Measurements from ENCODE around the gene PTPRJ.

Gene PTPRJ

GRCh38 chr11:47969401-47969800 lies 11.0 kb upstream of the PTPRJ start:
- no peak for DNase-seq (ENCODE audit: low read depth)

DNA sequence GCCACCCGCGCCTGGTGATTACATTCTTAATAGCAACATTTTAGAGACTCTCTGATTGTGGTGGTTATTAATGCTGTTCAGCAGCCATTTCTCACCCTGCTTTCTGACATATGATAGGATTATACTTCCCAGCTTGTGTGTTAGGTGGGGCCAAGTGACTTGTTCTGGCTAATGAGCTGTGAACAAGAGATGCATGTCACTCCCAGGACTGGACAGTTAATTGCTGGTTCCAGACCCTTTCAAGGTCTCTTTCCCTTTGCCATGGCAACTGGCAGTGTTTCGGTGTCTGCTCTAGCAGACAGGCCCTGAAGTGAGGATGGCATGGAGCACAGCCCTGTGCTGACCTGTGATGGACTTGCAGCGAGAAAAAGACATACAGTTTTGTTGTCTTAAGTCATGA lies 8.9 kb upstream of the PTPRJ start:
- no peak for DNase-seq (ENCODE audit: low read depth)

- no peak for DNase-seq (ENCODE audit: low read depth)
Measured at GRCh38 chr11:47973173-47973572, 7.2 kb upstream of the PTPRJ start.

- DNase-seq (ENCODE audit: low read depth), result no peak
Measured at GRCh38 chr11:47976931-47977330, 3.4 kb upstream of the PTPRJ start.

DNA sequence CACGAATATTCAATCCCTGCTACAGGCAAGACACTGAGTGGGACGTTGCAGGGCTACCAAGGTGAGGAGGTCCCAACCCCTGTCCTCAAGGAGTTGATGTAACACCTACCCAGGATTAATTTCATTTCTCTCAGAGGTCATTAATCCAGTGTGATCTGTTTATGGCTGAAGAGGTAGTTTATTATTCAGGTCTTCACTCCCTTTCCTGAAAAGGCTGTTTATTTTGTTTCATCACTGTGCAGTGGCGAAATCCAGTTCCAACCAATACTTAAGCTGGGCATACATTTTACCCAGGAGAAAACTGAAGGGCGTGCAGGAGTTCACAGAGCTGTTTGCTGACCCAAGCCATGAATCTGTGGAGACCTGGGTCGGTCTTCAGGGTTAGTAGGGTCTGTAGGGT lies 2.7 kb upstream of the PTPRJ start:
- no peak for DNase-seq (ENCODE audit: low read depth)

DNA sequence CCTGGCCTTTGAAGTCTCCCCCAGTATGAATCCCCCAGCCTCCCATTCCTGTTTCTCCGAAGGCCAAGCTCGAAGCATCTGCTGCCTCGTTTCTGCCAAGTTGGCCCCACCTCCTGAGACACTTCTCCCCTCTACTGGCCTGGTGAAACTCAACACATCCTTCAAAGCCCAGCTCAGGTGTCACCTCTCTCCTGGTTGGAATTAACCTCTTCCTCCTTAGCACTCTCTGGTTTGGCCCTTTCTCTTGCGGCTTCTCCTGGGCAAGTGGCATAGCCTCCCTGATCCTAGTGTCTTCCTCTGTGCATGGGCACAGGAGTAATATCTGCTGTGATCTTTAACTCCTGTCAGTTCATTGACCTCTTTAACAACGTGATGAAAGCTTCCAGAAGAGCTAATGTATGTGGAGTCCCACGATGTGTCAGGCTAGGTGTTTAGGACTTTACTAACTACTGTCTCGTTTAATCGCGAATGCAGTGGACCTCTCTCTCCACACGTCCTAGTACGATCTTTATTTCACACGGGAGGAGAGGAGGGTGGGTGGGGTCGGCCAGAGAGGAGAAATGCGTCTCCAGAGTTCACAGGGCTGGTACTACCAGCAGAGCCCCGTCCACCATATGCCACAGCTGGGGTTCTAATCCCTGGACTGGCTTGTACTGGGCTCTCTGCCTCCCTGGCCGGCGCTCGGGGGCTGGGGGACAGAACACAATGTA lies 826 bp upstream of the PTPRJ start:
- no peak for DNase-seq (ENCODE audit: low read depth)

- no peak for DNase-seq (ENCODE audit: low read depth)
Measured at GRCh38 chr11:47980907-47981621, 705 bp downstream of the PTPRJ start.

DNA sequence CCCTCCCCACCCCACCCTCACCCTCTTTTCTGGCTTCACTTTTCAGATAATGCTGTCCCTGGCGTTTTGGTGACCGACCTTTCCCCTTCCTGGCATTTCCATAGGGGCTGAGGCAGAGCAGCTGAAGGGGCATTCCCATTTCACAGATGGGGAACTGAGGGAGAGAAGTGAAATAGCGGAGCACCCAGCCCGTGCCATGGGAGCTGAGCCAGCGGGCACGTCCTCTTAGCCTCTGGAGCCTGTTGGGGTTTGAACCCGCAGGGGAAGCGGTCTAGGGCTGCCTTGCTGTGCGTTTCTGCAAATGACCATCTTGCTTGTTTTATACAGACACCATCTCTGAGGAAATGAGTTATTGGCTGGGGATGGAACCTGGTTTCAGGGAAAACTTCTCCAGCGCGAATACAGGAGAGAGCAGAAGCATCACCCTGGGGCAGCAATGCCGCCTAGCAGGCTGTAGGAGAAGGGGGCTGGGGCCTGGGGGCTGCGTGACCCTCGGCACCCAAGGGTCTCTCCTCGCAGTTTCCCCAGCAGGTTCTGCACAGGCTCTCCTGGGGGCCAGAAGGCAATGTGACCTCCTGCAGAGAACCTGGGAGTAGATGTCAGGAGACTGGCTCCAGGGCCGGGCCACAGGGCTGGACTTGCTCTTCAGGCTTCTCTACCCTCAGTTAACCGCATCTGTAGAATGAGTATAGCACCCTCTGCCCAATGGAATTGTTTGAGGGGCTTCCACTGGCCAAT lies 1.5 kb downstream of the PTPRJ start:
- no peak for DNase-seq (ENCODE audit: low read depth)

- no peak for DNase-seq (ENCODE audit: low read depth)
Measured at GRCh38 chr11:47982616-47983015, 2.3 kb downstream of the PTPRJ start.

GRCh38 chr11:47983464-47984397 lies 3.4 kb downstream of the PTPRJ start:
- DNase-seq (ENCODE audit: low read depth), result no peak

DNA sequence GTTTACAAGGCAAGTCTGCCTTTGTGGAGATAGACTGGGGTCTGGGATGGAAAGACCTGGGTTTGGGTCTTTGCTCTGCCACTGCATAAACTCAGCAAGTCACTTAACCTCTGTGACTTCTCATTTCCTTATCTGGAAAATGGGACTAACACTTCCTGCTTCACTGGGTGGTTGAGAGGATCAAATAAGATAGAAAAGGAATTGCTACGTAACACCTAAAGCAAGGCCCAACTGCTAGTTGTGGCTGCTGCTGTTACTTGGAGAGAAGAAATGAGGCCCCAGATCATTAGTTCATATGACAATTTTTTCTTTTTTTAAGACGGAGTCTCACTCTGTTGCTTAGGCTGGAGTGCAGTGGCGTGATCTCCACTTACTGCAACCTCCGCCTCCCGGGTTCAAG lies 5.9 kb downstream of the PTPRJ start:
- no peak for DNase-seq (ENCODE audit: low read depth)

- DNase-seq (ENCODE audit: low read depth), result no peak
Measured at GRCh38 chr11:47986742-47987141, 6.4 kb downstream of the PTPRJ start.

GRCh38 chr11:47987310-47987709 lies 7.0 kb downstream of the PTPRJ start:
- no peak for DNase-seq (ENCODE audit: low read depth)

DNA sequence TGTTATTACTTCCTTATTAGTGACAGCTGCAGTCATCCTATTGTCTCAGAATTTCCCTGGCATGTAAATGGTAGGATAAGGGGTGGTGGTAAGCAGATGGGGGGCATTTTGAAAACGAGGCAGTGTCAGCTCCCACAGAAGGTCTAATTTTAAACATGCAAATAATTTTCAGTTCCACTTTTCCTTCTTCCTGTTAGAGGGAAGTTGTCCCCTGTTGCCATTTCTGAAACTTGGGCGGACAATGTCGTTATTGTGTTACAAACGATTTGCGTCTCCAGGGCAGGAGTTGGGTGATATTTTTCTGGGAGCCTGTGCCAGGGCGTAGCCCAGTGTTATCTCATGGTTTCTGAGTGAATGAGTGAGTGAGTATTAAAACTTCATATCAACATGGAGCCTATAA lies 7.4 kb downstream of the PTPRJ start:
- no peak for DNase-seq (ENCODE audit: low read depth)

DNA sequence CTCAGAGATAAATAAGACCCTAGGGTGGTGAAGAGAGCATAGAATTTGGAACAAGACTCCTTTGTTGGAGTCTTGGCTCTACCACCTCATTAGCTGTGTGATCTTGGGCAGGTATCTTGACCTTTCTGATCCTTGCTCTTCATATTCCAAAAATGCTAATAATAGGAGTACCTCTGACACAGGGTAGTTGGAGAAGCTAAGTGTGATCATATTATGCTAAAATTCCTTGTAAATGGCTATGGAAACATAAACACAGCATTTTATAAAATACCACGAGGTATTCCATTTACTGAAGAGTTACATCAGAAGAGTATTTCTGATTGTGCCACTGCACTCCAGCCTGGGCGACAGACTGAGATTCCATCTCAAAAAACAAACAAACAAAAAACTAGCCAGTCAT lies 9.4 kb downstream of the PTPRJ start:
- no peak for DNase-seq (ENCODE audit: low read depth)

- DNase-seq (ENCODE audit: low read depth), result no peak
Measured at GRCh38 chr11:47991266-47991830, 11.0 kb downstream of the PTPRJ start.

DNA sequence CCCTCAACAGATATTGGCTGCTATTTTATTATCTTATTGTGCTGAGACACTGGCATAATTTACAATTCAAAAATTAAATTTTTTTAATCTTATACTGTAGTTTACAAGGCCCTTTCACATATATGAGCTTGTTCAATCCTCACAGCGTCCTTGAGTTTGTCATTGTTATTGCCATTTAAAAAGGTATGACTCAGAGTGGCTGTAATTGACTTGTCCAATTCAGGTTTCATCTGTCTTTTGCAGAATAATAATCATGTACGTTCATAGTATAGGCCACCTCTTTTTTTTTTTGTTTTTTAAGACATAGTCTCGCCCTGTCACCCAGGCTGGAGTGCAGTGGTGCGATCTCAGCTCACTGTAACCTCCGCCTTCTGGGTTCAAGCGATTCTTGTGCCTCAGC lies 11.5 kb downstream of the PTPRJ start:
- no peak for DNase-seq (ENCODE audit: low read depth)

GRCh38 chr11:47992959-47993820 lies 12.8 kb downstream of the PTPRJ start:
- DNase-seq (ENCODE audit: low read depth), result no peak

DNA sequence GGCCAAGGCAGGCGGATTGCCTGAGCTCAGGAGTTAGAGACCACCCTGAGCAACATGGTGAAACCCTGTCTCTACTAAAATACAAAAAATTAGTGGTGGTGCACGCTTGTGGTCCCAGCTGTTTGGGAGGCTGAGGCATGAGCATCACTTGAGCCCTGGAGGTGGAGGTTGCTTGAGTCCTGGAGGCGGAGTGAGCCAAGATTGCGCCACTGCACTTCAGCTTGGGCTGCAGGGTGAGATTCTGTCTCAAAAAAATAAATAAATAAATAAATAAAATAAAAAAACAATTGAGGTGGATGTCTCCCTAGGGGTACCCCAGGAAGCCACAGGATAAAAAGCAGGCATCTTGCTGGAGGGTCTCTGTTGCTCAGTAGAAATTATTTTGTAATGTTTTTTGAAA lies 14.1 kb downstream of the PTPRJ start:
- DNase-seq (ENCODE audit: low read depth), result no peak

- no peak for DNase-seq (ENCODE audit: low read depth)
Measured at GRCh38 chr11:47995360-47995769, 15.0 kb downstream of the PTPRJ start.
